ENCODE results near the gene TPRN. TPM values are rescaled to one million over a fixed set of nuclear protein-coding genes. Genes with fewer than 3 reads are reported as not detected.

TPRN gene, protein sequence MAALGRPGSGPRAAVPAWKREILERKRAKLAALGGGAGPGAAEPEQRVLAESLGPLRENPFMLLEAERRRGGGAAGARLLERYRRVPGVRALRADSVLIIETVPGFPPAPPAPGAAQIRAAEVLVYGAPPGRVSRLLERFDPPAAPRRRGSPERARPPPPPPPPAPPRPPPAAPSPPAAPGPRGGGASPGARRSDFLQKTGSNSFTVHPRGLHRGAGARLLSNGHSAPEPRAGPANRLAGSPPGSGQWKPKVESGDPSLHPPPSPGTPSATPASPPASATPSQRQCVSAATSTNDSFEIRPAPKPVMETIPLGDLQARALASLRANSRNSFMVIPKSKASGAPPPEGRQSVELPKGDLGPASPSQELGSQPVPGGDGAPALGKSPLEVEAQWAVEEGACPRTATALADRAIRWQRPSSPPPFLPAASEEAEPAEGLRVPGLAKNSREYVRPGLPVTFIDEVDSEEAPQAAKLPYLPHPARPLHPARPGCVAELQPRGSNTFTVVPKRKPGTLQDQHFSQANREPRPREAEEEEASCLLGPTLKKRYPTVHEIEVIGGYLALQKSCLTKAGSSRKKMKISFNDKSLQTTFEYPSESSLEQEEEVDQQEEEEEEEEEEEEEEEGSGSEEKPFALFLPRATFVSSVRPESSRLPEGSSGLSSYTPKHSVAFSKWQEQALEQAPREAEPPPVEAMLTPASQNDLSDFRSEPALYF
- total RNA-seq = 100 to 1,000 TPM in 1 of 6 donors, 10 to 100 TPM in 5; 50.3 to 110 (median 74.8) TPM
- 10 to 100 TPM; 48.7 to 66.5 TPM for polyA plus RNA-seq

DNA sequence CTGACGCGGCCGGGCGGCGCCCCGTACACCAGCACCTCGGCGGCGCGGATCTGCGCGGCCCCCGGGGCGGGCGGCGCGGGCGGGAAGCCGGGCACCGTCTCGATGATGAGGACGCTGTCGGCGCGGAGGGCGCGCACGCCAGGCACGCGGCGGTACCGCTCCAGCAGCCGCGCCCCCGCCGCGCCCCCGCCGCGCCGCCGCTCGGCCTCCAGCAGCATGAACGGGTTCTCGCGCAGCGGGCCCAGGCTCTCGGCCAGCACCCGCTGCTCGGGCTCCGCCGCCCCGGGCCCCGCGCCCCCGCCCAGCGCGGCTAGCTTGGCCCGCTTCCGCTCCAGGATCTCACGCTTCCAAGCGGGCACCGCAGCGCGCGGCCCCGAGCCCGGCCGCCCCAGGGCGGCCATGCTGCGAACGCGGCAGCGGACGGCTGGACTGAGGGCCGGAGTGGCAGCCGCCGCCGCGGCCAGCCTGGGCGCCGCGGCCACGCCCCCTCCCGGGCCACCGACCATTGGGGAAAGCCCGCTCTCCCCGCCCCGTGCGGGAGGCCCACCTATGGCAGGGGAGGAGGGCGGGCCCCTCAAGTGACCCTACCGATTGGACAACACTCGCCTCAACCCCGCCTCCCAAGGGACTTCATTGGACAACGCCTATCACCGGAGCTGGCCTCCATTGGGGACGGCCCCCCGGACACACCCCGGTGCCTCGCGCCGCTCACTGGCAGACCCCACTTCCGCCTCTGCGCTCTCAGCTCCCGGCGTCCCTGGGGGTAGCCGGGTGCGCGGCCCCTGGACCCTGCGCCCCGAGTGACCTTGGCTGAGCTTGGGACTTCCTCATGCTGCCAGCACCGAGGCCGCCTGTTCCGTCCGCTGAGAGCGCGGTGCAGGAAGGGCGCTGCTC lies at the start of gene TPRN:
Gene TPRN, minus strand, starts transcription at position 431 of the 894 bp plus-strand sequence. Its CDS starts 30 bp downstream, at position 401.
- TF ChIP-seq, protein P1, sequence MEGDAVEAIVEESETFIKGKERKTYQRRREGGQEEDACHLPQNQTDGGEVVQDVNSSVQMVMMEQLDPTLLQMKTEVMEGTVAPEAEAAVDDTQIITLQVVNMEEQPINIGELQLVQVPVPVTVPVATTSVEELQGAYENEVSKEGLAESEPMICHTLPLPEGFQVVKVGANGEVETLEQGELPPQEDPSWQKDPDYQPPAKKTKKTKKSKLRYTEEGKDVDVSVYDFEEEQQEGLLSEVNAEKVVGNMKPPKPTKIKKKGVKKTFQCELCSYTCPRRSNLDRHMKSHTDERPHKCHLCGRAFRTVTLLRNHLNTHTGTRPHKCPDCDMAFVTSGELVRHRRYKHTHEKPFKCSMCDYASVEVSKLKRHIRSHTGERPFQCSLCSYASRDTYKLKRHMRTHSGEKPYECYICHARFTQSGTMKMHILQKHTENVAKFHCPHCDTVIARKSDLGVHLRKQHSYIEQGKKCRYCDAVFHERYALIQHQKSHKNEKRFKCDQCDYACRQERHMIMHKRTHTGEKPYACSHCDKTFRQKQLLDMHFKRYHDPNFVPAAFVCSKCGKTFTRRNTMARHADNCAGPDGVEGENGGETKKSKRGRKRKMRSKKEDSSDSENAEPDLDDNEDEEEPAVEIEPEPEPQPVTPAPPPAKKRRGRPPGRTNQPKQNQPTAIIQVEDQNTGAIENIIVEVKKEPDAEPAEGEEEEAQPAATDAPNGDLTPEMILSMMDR (IDR thresholded peaks at IDR 0.05) = no peak
- Histone ChIP-seq H3K4me1 (peaks cover 12 to 33% (median 15%) of the 10 kb centered on the region in 3 donors), H3K27me3 (no peaks in the 10 kb centered on the region), H3K27ac (peak within 1 kb of the TSS; percentile 83 to 90 (median 85)), H3K36me3 (no peaks in the 10 kb centered on the region), H3K9me3 (no peaks in the 10 kb centered on the region), H3K4me3 (peak within 1 kb of the TSS; percentile 48 to 80 (median 60))
- WGBS, 2 donors = 0 to 1% methylated on average over 72 to 118 of the region's 118 CpGs
- DNase-seq = peak; percentile 98 to 100 (median 100)
- FAIRE-seq = peak; percentile 20
- ATAC-seq = peak; percentile 75 to 89 (median 80)
- intact Hi-C loops (cut with DNase I) = no loop called here

DNA sequence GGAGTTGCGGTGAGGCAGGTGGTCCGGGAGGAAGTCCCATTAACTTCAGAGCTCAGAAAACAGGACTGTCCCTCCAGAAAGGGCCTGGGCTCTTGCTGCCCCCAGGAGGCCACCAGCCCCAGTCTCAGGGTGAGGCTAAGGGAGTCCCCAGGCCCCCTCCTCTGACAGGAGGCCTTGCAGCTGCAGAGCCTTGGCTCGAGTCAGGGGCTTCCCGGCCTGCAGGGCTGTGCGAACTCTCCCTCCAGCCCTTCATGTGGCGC lies 47.3 kb upstream of the TPRN start:
- TF ChIP-seq, protein P1 (IDR thresholded peaks at IDR 0.05) = no peak
- FAIRE-seq (no peak), ATAC-seq (no peak), DNase-seq (no peak)
- H3K27me3 ChIP-seq = no peaks in the 10 kb centered on the region
- peaks cover 0 to 15% (median 9%) of the 10 kb centered on the region in 3 donors for H3K4me1 ChIP-seq
- no peak overlapping the region for H3K4me3 ChIP-seq
- intact Hi-C loops (cut with DNase I) = no loop called here
- WGBS, 2 donors = 94 to 96% methylated on average over 6 of the region's 6 CpGs
- H3K36me3 ChIP-seq = peaks cover 4 to 7% (median 6%) of the 10 kb centered on the region in 3 donors
- no peak overlapping the region for H3K27ac ChIP-seq
- no peaks in the 10 kb centered on the region for H3K9me3 ChIP-seq

DNA sequence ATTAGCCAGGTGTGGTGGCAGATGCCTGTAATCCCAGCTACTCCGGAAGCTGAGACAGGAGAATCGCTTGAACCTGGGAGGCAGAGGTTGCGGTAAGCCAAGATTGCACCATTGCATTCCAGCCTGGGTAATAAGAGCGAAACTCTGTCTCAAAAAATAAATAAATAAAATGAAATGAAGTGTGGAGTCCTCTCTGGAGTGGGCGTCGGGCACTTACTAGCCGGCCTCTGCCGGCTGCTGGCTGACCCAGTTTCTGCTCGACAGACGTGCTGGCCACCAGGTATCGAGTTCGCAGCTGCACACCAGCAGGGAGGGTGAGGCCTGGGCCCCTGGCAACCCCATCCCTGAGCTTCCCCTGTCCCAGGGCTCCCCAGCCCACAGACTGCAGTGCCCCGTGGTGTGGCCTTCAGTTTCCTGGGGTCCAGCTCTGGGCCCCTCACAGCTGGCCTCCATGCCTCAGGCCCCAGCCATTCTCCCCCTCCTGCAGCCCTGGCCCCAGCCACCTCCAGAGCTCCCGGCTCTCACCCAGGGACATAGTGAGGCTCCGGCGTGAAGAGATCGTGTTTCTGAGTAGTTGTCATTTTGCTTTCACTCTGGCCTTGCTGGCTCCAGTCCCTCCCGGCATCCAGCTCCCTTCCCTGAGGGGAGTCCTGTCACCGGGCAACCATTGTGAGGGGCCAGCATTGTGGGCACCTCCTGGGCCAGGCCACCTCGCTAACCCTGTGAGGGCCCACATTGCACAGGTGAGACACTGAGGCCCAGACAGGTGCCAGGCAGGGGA lies 46.8 kb upstream of the TPRN start:
- no peak for DNase-seq
- intact Hi-C loops (cut with DNase I) = no loop called here
- peaks cover 7 to 11% (median 8%) of the 10 kb centered on the region in 3 donors for H3K36me3 ChIP-seq
- H3K9me3 ChIP-seq = no peaks in the 10 kb centered on the region
- no peak for ATAC-seq
- H3K4me3 ChIP-seq = no peak overlapping the region
- H3K4me1 ChIP-seq = peaks cover 0 to 18% (median 14%) of the 10 kb centered on the region in 3 donors
- no peaks in the 10 kb centered on the region for H3K27me3 ChIP-seq
- TF ChIP-seq, protein P1 (IDR thresholded peaks at IDR 0.05) = no peak
- FAIRE-seq = no peak
- 80 to 87% methylated on average over 20 of the region's 20 CpGs for WGBS, 2 donors
- H3K27ac ChIP-seq = no peak overlapping the region
